ENCODE results near the gene HNRNPA0.

HNRNPA0 gene

GRCh38 chr5:137735555-137736284 is 18.4 kb downstream of the HNRNPA0 start, which contains the start of gene KLHL3:
Gene KLHL3, minus strand, starts transcription at chr5:137736089. Its CDS starts 443 bp downstream, at chr5:137735646.
- in situ Hi-C loops (cut with HindIII; ENCODE audit: low sequenced_read_pairs), result no loop called here
- peak; percentile 21 for TF ChIP-seq CTCF (IDR thresholded peaks at IDR 0.05; ENCODE audit: low read depth, low read length)
- H3K4me3 ChIP-seq (ENCODE audit: low read depth, low read length), result peak within 1 kb of the TSS; percentile 38
- DNase-seq (ENCODE audit: low read depth, low spot score), result peak; percentile 53

DNA sequence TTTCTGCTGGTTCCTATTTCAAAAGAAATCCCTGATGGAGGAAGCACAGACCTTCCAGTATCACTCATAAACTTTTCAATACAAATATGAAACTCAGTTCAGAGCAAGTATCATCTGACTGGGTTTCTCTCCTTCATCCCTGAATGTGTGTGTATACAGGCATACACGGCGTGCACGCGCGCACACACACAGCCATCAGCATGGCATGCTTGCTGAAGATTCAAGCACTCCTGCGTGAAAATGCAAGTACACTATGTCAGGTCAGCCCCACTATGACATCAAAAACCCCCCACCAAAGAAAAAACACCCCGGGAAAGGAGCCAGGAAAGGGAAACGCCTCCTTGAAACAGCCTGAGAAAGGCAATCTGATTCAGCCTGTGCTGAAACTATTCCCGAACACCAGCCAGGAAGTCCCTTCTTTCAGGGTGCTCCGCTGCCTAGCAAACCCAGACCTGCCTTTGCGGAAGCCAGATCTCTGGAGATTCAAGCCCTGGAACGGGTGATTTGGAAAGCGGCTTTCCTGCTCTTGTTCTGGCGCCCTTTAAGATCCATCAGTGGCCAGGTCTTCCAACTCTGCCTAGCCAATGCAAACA is 19.1 kb downstream of the HNRNPA0 start:
- TF ChIP-seq CTCF (IDR thresholded peaks at IDR 0.05; ENCODE audit: low read depth, low read length), result no peak
- H3K4me3 ChIP-seq (ENCODE audit: low read depth, low read length), result peak overlapping the region; percentile 38
- in situ Hi-C loops (cut with HindIII; ENCODE audit: low sequenced_read_pairs), result no loop called here
- peak; percentile 54 for DNase-seq (ENCODE audit: low read depth, low spot score)

GRCh38 chr5:137734331-137734730 is 19.8 kb downstream of the HNRNPA0 start:
- in situ Hi-C loops (cut with HindIII; ENCODE audit: low sequenced_read_pairs), result no loop called here
- no peak overlapping the region for H3K4me3 ChIP-seq (ENCODE audit: low read depth, low read length)
- no peak for TF ChIP-seq CTCF (IDR thresholded peaks at IDR 0.05; ENCODE audit: low read depth, low read length)
- no peak for DNase-seq (ENCODE audit: low read depth, low spot score)

DNA sequence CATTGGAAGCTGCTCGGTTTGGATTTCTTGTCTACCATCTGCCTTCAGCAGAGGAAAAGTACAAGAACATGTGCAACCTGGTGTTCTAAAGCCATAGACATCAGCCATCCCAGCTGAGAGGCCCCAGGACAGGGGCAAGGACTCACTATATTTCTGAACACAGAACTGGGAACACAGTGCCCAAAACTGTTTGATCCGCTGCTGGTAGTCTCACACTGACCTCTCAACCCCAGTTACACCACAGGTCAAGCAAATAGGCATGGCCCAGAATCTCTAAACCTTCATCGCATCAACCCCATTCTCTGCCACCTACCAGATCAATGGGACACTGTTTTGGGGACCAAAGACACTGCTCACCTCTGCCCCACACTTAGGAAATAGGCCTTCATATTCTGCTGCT is 20.2 kb downstream of the HNRNPA0 start:
- in situ Hi-C loops (cut with HindIII; ENCODE audit: low sequenced_read_pairs), result no loop called here
- DNase-seq (ENCODE audit: low read depth, low spot score), result no peak
- H3K4me3 ChIP-seq (ENCODE audit: low read depth, low read length), result no peak overlapping the region
- no peak for TF ChIP-seq CTCF (IDR thresholded peaks at IDR 0.05; ENCODE audit: low read depth, low read length)

GRCh38 chr5:137733006-137733405 is 21.2 kb downstream of the HNRNPA0 start:
- DNase-seq (ENCODE audit: low read depth, low spot score), result no peak
- no peak for TF ChIP-seq CTCF (IDR thresholded peaks at IDR 0.05; ENCODE audit: low read depth, low read length)
- in situ Hi-C loops (cut with HindIII; ENCODE audit: low sequenced_read_pairs), result no loop called here
- no peak overlapping the region for H3K4me3 ChIP-seq (ENCODE audit: low read depth, low read length)

DNA sequence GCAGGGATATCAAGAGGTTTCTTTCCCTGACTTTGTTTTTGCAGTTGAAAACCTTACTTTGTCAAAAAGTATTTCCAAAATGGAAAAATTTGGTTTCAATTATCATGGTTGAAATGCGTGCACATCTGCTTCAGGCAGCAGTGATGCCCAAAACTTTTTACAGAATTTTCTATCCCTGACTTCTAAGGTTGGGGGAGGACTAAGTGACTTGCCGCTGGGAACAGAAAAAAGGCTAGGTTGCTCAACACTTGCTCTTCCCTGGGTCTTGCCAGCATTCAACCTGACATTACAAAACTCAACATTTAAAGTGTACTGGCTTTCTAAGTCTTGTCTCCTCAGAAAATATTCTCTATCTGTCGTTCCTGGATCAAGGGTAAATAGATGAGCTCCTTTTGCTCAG is 23.0 kb downstream of the HNRNPA0 start:
- no peak for TF ChIP-seq CTCF (IDR thresholded peaks at IDR 0.05; ENCODE audit: low read depth, low read length)
- in situ Hi-C loops (cut with HindIII; ENCODE audit: low sequenced_read_pairs), result no loop called here
- no peak for DNase-seq (ENCODE audit: low read depth, low spot score)
- H3K4me3 ChIP-seq (ENCODE audit: low read depth, low read length), result no peak overlapping the region
